IPS DF 19.7 (cell line): ENCODE data around the gene TNFRSF8.

Source experiments
- DNase-seq: peaks from one replicate; pipeline ENCODE4 v3.0.0-alpha.2; 2013; ENCODE audit warnings: low read depth, low spot score

Gene TNFRSF8

DNA sequence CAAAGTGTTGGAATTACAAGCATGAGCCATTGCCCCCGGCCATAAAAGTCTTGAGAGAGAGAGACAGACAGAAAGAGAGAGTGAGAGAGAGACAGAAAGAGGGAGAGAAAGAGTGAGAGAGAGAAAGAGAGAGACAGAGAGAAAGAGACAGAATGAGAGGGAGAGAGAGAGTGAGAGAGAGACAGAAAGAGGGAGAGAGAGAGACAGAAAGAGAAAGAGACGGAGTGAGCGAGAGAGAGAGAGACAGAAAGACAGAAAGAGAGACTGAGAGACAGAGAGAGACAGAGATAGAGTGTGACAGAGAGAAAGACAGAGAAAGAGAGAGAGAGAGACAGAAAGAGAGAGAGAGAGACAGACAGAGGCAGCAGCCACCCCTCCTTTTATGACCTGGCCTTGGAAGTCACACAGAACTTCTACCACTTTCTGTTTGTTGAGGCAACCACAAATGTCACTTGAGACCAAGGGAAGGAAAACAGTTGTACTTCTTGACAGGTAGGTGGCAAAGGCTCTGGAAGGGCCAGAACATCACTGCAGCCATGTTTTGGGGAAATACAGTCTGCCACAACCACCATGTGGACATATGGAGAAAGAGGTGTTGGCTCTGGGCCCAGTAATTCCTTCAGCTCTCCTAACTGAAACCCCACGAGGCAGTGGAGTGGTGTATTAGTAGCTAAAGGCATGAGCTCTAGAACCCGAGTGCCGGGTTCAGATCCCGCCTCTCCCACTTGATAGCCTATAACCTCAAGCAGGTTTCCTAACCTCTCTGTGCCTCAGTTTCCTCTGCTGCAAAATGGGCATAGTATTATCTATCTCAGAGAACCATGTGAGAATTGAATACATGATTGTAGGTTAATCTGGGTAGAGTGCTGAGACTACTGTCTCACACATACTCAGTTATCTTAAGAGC lies 50.6 kb downstream of the TNFRSF8 start:
- DNase-seq: no peak

DNA sequence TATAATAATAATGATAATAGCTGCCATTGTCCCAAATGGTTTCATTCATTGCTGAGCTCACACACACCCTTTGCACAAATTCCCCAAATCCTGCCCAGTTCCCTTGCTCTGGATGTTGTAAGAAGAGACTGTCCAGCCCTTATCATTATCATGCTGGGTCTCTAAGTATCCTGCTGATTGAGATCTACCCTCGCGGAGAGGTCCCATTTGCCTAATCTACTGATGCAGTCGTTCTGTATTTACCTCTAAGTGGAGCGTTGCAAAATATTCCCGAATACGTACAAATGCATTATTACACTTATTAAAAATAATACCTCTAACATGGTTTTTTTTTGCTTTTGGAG lies 51.2 kb downstream of the TNFRSF8 start:
- no peak for DNase-seq

DNA sequence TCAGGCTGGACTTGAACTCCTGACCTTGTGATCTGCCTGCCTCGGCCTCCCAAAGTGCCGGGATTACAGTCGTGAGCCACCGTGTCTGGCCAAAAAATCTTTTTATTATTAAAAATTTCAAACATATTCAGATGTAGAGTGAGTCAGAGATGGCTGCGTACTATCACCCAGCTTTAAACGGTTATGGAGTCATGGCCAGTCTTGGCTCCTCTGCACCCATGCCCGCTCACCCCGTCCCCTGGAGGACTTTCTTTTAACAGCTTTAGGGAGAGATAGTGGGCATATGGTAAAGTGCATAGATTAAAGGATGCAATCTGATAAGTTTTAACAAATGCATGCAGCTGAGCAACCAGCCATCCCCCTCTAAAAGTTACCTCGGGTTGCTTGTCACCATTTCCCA lies 51.8 kb downstream of the TNFRSF8 start:
- no peak for DNase-seq

DNA sequence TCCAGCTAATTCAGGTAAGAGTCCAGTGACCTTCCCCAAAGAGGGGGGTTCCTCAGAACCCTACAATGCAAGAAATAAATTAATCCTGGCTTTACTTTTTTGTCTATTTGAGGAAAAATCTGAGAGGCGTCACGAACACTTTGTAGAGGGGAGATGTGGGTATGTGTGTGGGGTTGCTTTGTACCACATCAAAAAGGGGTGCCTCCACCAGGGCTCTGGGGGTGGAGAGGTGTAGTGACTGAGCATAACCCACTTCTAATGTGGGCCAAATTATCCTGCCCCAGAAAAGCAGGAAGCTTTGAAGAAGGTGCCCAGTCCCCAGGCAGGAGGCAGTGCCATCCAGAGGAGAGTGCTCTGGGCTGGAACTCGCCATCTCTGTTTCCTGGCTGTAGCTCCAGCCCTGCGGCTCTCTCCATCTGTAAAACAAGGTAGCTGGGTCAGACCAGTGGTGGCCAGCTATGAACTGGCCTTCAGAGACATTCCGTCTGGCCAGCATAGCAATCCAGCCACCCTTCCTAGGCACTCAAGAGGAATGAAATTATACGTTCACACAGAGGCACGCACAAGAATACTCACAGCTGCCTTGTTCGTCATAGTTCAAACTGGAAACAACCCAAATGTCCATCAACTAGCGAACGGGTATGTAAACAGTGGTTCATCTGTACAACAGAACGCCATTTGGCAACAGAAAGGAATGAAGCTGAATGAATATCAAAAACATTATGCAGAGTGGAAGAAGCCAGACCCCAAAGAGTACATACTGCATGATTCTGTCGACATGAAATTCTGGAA lies 58.3 kb downstream of the TNFRSF8 start:
- no peak for DNase-seq

DNA sequence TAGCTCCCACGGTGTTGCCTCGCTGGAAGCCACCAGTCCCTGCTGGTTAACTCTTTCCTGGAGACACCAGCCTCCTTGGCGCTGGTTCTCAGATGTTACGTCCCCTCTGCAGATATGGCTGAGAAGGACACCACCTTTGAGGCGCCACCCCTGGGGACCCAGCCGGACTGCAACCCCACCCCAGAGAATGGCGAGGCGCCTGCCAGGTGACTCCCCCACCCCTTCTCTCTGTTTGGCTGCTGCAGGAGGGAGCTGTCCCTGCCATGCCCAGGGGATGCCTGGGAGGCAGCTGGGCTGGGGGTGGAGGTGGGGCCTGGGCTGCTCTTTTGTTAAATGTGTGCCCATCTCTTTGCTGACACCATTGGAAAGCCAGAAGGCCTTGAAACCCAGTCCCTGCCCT lies 60.1 kb downstream of the TNFRSF8 start:
- no peak for DNase-seq

DNA sequence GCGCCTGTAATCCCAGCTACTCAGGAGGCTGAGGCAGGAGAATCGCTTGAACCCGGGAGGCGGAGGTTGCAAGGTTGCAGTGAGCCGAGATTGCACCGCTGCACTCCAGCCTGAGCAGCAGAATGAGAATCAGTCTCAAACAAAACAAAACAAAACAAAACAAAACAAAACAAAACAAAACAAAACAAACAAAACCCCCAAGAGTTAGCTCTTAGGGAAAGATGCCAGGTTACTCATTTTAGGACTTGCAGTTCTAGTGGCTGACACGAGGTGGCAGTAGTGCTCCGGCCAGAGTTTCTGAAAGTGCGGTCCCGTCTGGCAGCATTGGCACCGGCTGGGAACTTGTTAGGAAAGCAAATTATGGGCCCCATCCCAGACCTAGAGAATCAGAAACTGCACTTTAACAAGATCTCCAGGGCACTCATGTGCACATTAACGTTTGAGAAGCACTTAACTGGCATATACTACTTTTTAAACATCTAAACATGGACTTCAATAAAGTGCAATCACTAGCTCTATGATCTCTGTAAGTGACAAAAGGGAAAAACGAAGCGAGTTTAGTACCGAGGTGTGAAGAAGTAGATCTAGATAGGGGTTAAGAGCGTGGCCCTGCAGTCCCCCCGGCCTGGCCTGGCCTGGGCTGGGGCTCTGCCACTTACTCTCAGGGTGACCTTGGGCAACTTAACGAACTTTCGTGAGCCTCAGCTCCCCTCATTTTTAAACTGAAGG lies 61.8 kb downstream of the TNFRSF8 start:
- no peak for DNase-seq

DNA sequence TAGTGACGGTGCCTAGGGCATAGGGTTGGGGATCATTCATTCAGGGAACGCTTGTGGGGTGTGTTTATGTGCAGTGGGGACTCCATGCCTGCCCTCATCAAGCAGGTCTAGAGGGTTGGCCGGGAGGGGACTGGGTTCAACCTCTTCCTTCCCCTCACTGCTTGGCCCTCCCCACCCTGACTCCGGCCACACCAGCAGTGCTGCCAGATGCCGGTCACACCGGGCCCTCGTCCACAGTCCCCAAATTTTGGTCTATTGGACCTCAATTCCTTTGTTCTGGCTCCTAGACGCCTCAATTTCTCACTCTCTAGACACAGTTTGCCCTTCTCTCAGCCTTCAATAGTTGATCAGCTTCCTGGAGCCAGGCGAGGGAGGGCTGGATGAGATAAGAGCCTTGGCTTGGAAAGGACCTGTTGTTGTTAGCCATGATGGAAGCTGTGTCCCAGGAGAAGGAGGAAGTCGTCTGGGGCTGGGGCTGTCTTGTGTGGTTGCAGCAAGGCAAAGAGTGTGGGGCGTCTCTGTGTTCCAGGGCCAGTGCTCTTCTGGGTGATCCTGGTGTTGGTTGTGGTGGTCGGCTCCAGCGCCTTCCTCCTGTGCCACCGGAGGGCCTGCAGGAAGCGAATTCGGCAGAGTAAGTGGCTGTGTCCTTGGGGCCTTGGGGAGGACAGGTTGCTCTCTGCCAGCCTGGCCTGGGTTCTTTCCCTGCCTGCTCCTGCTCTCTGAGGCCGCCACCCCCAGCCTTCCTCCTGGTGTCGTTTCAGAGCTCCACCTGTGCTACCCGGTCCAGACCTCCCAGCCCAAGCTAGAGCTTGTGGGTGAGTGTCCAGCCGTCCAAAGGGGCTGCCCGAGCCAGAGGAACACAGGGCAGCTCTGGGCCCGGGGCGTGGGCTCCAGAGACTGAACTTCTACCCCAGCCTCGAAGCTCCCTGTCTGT lies 62.6 kb downstream of the TNFRSF8 start:
- no peak for DNase-seq

DNA sequence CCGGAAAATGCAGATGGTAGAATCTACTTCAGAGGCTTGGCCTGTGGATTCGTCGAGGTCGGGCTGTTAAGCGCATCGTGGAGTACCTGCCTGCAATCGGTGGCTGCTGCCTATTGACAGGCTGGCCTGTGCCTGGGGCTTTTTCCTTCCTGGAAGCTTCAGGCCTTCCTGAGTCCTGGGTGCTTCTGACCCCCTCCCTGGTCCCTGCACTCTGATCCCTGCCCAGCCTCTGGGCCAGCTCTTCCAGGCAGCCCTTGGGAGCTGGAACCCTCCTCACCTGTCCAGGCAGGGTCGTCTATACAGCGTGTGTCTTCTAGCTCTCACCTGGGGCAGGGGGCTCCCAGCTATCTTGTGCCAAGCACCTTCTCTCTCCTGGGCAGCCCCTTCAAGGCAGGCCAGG lies 63.7 kb downstream of the TNFRSF8 start:
- DNase-seq: no peak

DNA sequence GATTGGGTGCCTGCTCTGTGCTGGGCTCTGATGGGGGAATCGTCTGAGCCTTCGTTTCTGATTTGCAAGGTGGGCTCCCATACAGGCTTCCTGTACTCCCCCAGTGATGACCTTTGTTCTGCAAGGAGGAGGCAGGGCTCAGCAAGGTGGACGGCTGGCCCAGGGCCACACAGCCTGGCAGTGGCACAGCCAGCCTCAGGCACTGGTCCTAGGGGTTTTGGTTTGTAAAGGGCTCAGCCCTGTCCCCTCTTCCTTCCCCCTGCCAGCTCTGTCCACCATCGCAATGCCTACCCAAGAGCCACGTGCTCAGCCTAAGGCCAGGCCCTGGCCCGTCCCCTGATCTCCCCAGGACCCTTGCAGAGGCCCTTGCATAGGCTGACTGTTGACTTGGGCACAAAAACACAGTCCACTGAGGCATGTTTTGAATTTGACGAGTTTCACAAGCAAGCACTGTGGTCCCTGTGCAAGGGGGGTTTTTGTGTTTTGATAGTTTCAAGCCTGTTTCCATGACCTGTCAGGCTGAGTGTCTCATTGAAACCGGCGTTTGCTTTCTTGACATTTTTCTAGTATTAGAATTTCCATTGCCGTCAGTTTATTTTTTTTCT lies 64.2 kb downstream of the TNFRSF8 start:
- no peak for DNase-seq

DNA sequence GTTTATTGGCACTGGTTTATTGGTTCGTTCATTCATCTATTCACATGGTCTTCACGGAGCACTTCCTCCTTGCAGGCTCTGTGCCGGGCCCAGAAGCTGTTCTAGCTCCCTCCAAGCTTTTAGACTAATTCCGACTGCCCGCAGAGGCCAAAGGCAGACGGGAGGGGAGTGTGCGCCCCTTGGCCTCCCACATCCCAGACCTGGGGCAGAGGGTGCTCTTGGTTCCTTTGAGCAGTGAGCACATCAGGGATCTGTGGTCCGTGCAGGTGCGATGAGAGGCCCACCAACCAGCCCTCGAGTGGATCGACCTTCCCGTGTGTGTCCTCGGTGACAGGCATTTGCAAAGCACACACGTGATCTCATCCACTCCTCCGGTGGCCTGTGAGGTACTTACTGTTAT lies 65.0 kb downstream of the TNFRSF8 start:
- DNase-seq: no peak

DNA sequence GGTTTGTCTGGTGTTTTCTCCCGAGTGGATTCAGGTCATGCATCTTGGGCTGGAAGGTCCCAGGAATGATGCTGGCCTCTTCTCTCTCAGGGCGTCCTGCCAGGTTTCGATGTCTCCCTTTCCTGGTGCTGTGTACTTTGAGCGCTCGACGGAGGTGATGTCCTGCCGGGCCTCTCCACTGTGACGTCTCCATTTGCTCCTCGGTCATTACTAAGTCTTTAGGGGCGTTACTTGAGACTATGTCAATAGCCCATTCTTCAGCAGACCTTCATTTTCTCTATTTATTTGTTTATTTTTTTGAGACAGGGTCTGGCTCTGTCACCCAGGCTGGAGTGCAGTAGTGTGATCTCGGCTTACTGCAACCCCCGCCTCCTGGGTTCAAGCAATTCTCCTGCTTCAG lies 66.5 kb downstream of the TNFRSF8 start:
- no peak for DNase-seq

DNA sequence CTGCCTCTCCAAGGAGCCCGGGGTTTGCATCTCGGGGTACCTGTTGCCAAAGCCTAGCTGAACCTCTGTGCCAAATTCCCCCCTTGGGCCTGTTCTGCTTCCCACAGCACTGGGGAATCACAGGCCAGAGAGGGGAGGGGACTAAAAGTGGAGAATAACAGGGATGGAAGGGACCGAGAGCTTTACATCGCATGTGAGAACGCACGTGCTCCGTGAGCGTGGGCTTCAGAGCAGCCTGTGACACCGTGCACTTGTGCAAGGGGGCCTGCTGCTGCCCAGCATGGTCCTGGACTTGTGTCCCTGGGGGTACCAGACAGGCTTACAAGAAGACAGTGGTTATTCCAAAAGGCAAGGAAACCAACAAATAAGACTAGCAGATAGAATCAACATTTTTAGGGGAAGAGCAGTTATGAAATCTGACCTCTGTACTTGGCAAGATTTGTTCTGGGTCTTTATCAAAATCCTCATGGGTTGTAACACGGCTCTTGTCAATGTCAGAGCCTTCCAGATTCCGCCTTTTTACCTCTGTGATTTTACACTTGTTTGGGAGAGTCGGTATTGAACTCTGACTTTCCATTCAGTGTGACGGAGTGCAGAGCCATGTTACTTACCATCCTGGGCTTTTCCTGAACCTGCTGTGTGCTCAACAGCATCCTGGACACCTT lies 67.5 kb downstream of the TNFRSF8 start:
- no peak for DNase-seq

DNA sequence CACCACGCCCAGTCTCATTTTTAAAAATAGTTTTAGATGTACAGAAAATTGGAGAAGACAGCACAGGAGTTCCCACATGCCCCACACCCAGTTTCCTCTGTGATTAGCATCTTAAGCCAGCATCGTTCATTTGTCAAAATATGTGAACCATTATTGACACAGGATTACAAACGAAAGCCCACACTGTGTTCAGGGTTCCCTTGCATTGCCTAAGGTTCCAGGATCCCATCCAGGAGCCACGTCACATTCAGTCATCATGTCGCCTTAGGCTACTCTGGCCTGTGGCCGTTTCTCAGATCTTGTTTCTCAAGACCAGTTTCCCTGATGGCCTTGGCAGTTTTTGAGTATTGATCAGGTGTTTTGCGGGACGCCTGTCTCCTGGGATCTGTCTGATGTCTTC lies 69.0 kb downstream of the TNFRSF8 start:
- no peak for DNase-seq

DNA sequence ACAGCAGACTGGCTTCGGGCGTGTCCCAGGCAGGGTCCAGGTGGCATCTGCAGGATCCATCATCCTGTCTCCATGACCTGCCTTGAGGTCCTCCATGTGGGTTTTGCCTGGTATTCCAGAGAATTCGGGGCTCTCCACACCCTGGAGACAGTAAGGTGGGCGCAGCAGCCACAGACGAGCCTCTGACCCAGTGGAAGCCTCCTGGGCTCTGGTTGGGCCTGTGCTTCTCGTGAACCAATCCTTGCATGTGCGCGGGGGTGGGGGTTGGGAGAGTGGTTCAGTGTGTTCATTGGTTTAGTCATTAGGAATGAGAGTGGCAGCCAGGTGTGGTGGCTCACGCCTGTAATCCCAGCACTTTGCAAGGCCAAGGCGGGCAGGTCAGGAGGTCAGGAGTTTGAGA lies 71.6 kb downstream of the TNFRSF8 start:
- no peak for DNase-seq

DNA sequence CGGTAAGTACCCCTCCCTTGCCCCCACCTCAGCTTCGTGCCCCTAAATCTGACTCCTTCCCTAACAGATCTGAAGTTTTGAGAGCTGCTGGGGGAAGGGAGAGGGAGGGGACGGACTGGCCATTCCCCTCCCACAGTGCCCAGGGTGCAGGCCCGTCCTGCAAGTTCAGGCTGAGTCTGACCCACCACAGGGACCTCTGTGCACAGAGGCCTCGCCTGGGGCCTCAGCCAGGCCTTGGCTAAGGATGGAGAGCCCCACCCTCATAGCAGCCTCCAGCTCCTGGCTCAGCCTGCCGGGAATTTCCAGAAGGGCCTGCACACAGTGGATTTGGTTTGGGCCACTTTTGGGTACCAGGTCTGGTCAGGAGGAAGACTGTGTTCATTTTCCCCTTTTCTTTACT lies 72.5 kb downstream of the TNFRSF8 start:
- DNase-seq: no peak

DNA sequence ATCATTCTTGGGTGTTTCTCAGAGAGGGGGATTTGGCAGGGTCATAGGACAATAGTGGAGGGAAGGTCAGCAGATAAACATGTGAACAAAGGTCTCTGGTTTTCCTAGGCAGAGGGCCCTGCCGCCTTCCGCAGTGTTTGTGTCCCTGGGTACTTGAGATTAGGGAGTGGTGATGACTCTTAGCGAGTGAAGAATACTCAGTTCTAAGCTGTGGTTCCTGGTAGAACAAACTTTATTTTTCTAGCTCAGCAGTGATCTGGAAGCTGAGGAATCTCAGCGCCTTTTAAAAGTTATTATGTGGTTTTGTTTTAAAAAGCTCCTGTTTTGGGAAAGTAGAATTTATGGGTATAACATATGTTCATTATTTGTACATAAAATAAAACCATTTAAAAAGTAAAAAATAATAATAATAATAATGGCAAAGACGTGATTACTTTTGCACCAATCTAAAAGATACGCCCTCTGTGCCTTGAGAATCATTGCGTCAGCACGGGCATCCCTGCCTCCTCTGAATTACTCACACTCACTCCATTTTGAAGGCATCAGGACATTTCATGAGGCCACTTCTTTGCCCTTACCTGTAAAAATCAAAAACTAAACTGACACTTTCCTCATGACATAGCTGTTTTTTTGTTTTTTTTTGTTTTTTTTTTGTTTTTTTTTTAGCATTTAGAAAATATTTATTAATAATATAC lies 74.0 kb downstream of the TNFRSF8 start:
- no peak for DNase-seq

DNA sequence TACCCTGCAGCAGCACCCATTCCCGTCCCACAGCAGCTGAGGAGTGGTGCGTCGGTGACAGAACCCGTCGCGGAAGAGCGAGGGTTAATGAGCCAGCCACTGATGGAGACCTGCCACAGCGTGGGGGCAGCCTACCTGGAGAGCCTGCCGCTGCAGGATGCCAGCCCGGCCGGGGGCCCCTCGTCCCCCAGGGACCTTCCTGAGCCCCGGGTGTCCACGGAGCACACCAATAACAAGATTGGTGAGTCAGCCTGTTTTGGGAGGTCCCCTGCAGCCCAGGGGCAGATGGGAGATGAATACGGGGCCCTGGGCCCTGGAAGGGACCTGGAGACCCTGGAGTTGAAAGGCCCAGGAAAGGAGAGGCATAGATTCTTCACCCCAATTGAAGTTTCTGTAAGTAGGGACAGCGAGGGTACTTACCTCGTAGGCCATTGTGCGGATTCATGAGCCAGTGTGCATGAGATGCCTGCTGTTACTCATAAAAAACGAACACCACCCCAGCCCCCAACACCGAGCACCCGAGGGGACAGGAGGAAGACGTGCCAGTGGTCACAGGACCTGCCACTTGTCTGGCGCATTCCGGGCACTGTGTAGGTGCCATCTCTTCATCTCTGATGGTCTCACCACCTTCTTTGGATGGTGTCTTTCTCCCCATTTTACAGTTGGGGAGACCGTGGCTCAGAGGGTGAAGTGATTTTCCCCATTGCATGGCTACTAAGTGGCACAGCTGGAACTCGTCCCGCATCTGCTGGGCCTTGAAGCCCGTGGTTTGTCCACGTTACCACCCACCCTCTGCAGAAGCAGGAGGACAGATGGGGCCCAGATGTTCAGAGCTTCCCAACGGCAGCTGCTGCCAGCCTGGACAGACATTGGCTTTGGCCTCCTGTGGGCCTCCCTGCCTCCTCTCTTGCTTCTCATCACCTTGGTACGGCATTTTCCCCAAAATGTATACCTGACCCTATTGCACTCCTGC lies 75.4 kb downstream of the TNFRSF8 start:
- no peak for DNase-seq

DNA sequence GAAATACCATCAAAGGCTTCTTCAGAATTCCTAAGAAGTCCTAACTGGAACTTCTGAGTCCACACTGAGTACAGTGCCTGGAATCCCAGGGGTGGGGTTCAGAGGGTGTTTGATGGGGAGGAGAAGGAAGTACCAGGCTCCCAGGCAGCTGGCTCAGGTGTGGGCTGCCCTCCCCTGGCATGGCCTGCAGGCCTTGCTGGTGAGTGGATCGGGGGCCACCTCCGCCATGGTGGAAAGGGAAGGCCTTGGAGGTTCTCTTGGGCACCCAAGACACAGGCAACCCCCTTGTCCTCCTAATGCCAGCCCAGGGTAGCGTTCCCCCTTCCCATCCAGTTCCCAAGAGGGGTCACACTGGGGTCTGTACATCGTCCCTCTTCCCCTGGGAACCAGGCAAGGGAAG lies 76.9 kb downstream of the TNFRSF8 start:
- no peak for DNase-seq
